Stimulated activated CD8-positive, alpha-beta memory T cell treated with anti-CD3 and anti-CD28 coated beads, Interleukin-7, amount 100 ng/mL, for 4 hours (primary cell): ENCODE results near the gene BNIP1.

ENCODE experiments used
- DNase-seq, 2 donors: peaks; one replicate each; pipeline ENCODE4 v3.0.0-alpha.2; 2020; ENCODE audit warnings: low read depth in 2 of 2

The BNIP1 gene

GRCh38 chr5:173165177-173166016 is 21.1 kb downstream of the BNIP1 start:
- DNase-seq, result no peak

DNA sequence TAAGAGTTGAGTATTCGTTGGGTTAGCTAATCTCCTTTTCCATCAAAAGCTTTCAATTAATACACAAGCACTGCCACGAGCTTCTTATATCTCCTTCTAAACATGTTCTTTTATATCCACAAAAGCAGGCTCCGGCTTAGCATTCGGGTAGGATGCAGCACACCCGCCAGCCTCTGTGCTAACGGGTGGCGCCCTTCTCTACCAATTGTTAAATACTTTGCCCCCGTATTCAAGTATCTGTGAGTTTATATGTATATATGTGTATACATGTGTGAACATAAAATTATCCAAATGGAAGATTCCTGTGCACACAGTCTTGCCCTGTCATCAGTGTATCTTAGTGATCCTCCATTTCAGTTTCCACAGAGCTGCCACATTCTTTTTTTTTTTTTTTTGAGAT is 27.8 kb downstream of the BNIP1 start:
- DNase-seq, result no peak

GRCh38 chr5:173175523-173175922 is 31.2 kb downstream of the BNIP1 start:
- DNase-seq, result no peak

DNA sequence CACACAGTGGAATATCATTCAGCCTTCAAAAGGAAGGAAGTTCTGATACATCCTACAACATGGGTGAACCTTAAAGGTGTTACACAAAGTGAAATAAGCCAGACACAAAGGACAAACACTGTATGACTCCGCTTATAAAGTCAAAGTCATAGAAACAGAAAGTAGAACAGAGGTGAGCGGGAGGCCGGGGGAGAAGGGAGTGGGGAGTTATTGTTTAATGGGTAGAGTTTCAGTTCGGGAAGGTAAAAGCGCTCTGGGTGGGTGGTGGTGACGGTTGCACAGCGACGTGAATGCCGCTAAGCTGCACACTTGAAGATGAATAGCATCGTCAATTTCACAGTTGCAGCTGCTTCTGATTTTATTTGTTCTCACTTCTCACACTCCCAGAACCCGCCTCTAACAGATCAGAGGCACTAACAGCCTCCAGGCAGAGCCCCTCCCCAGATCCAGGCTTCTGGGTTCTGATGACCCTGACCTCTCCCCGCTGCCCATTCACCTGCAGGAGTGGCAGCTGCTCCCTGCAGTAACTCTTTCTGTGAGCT is 34.1 kb downstream of the BNIP1 start:
- no peak for DNase-seq

DNA sequence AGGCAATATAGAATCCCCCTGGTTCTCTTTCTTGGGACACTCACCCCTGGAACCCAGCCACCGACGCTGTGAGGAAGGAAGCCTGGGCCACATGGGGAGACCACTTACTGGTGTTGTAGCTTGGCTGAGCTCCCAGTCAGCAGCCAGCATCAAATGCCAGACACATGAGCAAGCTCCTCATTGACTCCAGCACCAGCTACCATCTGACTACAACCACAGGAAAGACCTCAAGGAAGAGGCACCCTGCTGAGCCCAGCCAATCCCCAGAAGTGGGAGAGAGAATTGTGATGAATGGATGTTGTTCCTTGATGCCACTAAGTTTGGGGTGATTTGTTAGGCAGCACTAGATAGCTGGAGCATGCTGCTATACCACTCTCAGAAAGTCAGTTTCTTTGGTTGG is 36.0 kb downstream of the BNIP1 start:
- DNase-seq, result no peak

DNA sequence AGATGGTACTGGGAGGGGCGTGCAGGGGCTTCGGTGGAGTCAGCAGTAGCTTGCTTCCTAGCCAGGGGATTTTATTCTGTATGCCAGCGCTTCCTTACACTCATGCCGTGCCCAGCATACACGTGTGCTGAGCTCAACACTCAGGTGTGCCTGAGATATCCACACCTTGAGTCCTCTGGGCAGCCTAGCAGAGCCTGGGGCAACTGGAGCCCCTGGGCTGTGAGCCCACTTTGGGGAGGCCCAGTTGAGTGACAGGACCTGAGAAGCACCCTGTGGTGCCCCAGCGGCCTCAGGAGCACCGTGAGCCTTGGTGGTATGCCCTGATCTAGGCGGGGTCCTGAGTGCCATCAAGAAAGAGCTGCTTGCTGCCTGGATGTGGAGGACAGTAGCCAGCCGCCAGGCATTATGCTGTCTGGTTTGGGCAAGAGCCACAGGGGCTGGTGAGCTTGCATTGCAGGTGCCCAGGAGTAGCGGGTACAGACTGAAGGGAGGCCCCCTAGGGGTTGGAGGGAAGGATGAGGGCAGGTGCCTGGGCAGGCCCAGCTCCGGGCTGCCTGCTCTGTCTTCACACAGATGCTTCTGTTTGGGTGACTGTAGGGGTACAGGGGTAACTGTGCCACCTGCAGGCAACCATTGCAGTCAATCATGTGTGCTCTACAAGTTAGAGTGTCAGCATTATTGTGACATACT is 42.9 kb downstream of the BNIP1 start:
- DNase-seq, result no peak

GRCh38 chr5:173188280-173188679 is 43.9 kb downstream of the BNIP1 start:
- no peak for DNase-seq

GRCh38 chr5:173191015-173191414 is 46.7 kb downstream of the BNIP1 start:
- no peak for DNase-seq

DNA sequence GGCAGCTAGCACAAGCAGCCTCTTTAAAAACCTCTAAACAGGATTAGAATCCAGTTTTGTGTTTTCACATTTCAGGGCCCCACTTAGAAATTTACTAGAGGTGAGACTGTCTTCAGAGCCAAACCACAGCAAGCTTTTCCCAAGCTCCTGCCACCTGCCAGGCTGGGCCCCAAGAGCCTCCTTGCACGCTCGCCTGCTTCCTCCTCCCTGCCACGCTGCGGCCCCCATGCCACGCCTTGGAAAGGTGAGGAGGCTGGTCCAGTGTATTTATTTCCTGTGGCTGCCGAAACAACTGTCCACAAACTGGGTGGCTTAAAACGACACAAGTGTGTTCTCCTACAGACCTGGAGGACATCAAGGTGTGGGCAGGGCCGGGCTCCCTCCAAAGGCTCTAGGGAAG is 47.2 kb downstream of the BNIP1 start:
- DNase-seq, result no peak

GRCh38 chr5:173192561-173192960 is 48.2 kb downstream of the BNIP1 start:
- DNase-seq, result no peak

- DNase-seq, result no peak
Measured at GRCh38 chr5:173196133-173196952, 52.0 kb downstream of the BNIP1 start.

DNA sequence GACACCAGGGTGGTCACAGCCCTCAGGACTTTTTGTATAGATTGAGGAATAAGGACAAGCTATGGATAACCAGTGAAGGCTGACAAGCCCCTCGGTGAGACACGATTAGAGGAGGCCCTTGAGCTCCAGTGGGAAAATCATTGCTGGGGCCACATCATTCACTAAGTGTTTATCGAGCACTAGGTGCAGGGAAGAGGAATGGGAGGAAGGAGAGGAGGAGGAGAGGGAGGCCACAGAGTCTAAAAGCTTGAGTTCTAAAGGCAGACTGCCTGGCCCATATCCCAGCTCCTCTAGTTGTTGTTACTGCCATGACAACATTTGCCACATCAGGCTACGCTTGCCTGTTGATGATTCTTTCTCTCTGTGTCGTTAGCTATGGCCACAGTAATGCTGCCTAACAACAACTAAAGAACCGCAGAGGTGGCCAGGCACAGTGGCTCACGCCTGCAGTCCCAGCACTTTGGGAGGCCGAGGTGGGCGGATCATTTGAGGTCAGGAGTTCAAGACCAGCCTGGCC is 53.1 kb downstream of the BNIP1 start:
- DNase-seq, result no peak

DNA sequence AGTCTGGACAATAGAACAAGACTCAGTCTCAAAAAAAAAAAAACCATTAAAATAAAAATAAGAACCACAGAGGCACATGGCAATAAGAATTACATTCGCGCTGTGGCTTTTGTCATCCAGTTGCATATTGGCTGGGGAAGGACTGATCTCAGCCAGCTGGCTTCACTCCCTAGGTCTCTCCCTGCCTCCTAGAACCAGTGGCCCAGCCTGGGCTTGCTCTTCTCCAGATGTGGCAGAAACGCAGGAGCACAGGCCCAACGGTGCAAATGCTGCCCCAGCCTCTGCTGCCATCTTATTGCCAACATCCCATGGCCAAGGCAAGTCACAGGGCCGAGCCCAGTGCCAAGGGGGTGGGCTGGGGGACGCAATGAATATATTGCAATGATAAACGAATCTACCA is 53.7 kb downstream of the BNIP1 start:
- DNase-seq, result no peak

DNA sequence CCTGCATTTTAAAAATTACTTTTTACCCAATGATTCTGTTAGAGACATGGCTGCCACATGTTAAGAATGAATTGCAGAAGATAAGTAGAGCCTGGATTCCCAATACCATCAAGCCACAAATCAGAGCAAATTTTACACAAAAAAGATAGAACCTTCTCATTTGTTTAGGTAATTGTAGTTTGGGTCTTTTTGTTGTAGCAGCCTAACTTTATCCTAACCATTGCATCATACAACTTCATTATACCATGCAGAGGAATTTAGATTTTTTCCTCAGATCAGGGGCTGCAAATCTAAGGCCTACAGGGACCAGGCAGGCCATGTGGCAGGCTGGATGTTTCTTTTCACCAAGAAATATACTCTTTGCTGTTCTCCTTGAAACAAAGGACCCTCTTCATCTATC is 56.0 kb downstream of the BNIP1 start:
- DNase-seq, result no peak

- no peak for DNase-seq
Measured at GRCh38 chr5:173201636-173202265, 57.4 kb downstream of the BNIP1 start.

GRCh38 chr5:173202266-173202875 is 58.0 kb downstream of the BNIP1 start:
- no peak for DNase-seq

DNA sequence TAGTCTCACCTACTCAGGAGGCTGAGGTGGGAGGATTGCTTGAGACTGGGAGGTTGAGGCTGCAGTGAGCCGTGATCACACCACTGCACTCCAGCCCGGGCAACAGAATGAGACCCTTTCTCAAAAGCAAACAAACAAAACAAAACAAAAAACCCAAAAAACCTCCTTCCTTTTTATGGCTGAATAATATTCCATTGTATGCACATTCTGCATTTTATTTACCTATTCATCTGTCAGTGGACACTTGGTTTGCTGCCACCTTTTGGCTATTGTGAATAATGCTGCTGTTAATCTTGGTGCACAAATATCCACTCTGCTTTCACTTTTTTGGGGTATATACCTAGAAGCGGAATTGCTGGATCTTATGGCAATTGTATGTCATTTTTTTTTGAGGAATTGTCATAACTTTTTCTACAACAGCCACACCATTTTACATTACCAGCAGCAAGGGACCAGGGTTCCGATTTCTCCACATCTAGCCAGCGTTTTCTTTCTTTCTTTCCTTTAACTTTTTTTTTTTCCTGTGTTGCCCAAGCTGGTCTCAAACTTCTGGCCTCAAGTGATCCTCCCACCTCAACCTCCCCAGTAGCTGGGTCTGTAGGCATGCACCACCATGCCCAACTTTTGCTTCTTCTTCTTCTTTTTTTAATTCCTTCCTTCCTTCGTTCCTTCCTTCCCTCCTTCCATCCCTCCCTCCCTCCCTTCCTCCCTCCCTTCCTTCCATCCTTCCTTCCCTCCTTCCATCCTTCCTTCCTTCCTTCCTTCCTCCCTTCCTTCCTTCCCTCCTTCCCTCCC is 60.1 kb downstream of the BNIP1 start:
- DNase-seq, result no peak

GRCh38 chr5:173205916-173206315 is 61.6 kb downstream of the BNIP1 start:
- no peak for DNase-seq

- DNase-seq, result no peak
Measured at GRCh38 chr5:173208296-173208695, 64.0 kb downstream of the BNIP1 start.

- no peak for DNase-seq
Measured at GRCh38 chr5:173210877-173211276, 66.5 kb downstream of the BNIP1 start.
